Measurements from ENCODE around the gene TRPM3.
"Not testable (repeated sequence)": the region's sequence is repeated elsewhere in the genome, so short reads cannot be mapped to it uniquely, and the experiment has no call there.

The TRPM3 gene

GRCh38 chr9:70673844-70674243 lies 447.6 kb downstream of the TRPM3 start:
- no peak for TF ChIP-seq CTCF (IDR thresholded peaks at IDR 0.05; ENCODE audit: extremely low read depth, insufficient read depth, missing control alignments)
- in situ Hi-C loops (cut with MboI; ENCODE audit: low pct_unique_long_range_greater_than_20kb, low sequenced_read_pairs, unreplicated experiment): no loop called here
- no peak for DNase-seq (ENCODE audit: low spot score)

- in situ Hi-C loops (cut with MboI; ENCODE audit: low pct_unique_long_range_greater_than_20kb, low sequenced_read_pairs, unreplicated experiment): no loop called here
- DNase-seq (ENCODE audit: low spot score): no peak
- no peak for TF ChIP-seq CTCF (IDR thresholded peaks at IDR 0.05; ENCODE audit: extremely low read depth, insufficient read depth, missing control alignments)
Observed at GRCh38 chr9:70672161-70672649, 449.2 kb downstream of the TRPM3 start.

- no peak for DNase-seq (ENCODE audit: low spot score)
- in situ Hi-C loops (cut with MboI; ENCODE audit: low pct_unique_long_range_greater_than_20kb, low sequenced_read_pairs, unreplicated experiment): no loop called here
- no peak for TF ChIP-seq CTCF (IDR thresholded peaks at IDR 0.05; ENCODE audit: extremely low read depth, insufficient read depth, missing control alignments)
Observed at GRCh38 chr9:70668751-70669150, 452.7 kb downstream of the TRPM3 start.

GRCh38 chr9:70658765-70659164 lies 462.7 kb downstream of the TRPM3 start:
- no peak for DNase-seq (ENCODE audit: low spot score)
- no peak for TF ChIP-seq CTCF (IDR thresholded peaks at IDR 0.05; ENCODE audit: extremely low read depth, insufficient read depth, missing control alignments)
- in situ Hi-C loops (cut with MboI; ENCODE audit: low pct_unique_long_range_greater_than_20kb, low sequenced_read_pairs, unreplicated experiment): no loop called here

- DNase-seq (ENCODE audit: low spot score): no peak
- TF ChIP-seq CTCF (IDR thresholded peaks at IDR 0.05; ENCODE audit: extremely low read depth, insufficient read depth, missing control alignments): no peak
- in situ Hi-C loops (cut with MboI; ENCODE audit: low pct_unique_long_range_greater_than_20kb, low sequenced_read_pairs, unreplicated experiment): no loop called here
Observed at GRCh38 chr9:70656281-70656680, 465.1 kb downstream of the TRPM3 start.

GRCh38 chr9:70654144-70654543 lies 467.3 kb downstream of the TRPM3 start:
- DNase-seq (ENCODE audit: low spot score): no peak
- in situ Hi-C loops (cut with MboI; ENCODE audit: low pct_unique_long_range_greater_than_20kb, low sequenced_read_pairs, unreplicated experiment): no loop called here
- no peak for TF ChIP-seq CTCF (IDR thresholded peaks at IDR 0.05; ENCODE audit: extremely low read depth, insufficient read depth, missing control alignments)

- in situ Hi-C loops (cut with MboI; ENCODE audit: low pct_unique_long_range_greater_than_20kb, low sequenced_read_pairs, unreplicated experiment): loop anchor here (25.0 kb wide), 2 partner anchors 368 to 618 kb away; no protein-coding TSS in a partner anchor
Observed at GRCh38 chr9:70644627-70645026, 476.8 kb downstream of the TRPM3 start.

More at GRCh38 chr9:70644627-70645026, 476.8 kb downstream of the TRPM3 start:
- not testable (repeated sequence) for DNase-seq (ENCODE audit: low spot score)
